Liver (tissue), 3 donors: Measurements from ENCODE around the gene ATAD1.

ENCODE experiments used
- GABPA ChIP-seq, 2 donors: IDR thresholded peaks in 1 of 2; conservative IDR thresholded peaks in 1 of 2; 2 replicates each; pipeline ENCODE4 v1.6.1; 2016; ENCODE audit warnings: antibody characterized with exemption in 2 of 2, mild to moderate bottlenecking in 1 of 2, moderate library complexity in 1 of 2
- MAX ChIP-seq: IDR thresholded peaks from 2 replicates; pipeline ENCODE4 v1.6.1; 2016; ENCODE audit warnings: antibody characterized with exemption
- NR2F2 ChIP-seq: IDR thresholded peaks from 2 replicates; pipeline ENCODE4 v1.6.1; 2016; ENCODE audit warnings: antibody characterized with exemption
- TAF1 ChIP-seq: conservative IDR thresholded peaks from 2 replicates; pipeline ENCODE4 v1.6.1; 2016; ENCODE audit warnings: antibody characterized with exemption, mild to moderate bottlenecking
- YY1 ChIP-seq: IDR thresholded peaks from 2 replicates; pipeline ENCODE4 v1.6.1; 2016; ENCODE audit warnings: antibody characterized with exemption, mild to moderate bottlenecking
- TF ChIP-seq, protein P1 (sequence below): fragments of 150-350 bp; IDR thresholded peaks from 2 replicates; pipeline ENCODE4 v1.5.1; 2017; ENCODE audit warnings: improper control_type of control experiment, low read depth, low read length; ENCODE audit not compliant: missing input control
- donor health status: healthy.
- donor health status: healthy.

- TF ChIP-seq, protein P1, sequence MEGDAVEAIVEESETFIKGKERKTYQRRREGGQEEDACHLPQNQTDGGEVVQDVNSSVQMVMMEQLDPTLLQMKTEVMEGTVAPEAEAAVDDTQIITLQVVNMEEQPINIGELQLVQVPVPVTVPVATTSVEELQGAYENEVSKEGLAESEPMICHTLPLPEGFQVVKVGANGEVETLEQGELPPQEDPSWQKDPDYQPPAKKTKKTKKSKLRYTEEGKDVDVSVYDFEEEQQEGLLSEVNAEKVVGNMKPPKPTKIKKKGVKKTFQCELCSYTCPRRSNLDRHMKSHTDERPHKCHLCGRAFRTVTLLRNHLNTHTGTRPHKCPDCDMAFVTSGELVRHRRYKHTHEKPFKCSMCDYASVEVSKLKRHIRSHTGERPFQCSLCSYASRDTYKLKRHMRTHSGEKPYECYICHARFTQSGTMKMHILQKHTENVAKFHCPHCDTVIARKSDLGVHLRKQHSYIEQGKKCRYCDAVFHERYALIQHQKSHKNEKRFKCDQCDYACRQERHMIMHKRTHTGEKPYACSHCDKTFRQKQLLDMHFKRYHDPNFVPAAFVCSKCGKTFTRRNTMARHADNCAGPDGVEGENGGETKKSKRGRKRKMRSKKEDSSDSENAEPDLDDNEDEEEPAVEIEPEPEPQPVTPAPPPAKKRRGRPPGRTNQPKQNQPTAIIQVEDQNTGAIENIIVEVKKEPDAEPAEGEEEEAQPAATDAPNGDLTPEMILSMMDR = no peak
- TF ChIP-seq GABPA (IDR thresholded peaks at IDR 0.05 in 1 of 2, conservative IDR thresholded peaks at IDR 0.05 in 1 of 2) = no peak
- TF ChIP-seq YY1 = no peak
- TF ChIP-seq MAX = no peak
- no peak for TF ChIP-seq NR2F2
- TF ChIP-seq TAF1 = no peak
Measured at GRCh38 chr10:87838650-87839049, 20.6 kb upstream of the ATAD1 start.
